ENCODE measurements around the gene WHAMM.

DNA sequence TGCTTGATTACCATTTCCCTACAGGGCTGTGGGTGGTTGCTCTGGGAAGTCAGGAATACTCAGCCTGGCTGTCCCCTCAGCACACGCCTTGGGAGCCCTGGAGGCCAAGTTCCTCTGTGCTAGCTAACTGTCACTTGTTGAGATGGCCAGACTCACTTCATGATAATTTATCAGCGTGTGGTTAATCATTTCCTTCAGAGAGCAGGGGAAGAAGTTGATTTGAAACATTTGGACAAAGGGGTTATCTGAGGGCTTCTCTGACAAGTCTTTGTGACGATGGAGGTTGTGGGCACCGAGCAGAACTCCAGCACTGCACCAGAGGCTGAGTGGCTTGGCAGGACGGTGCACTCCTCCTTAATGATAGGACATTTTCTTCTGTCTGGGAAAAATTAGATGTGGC, 61.9 kb downstream of the WHAMM start:
- TF ChIP-seq, protein P1, sequence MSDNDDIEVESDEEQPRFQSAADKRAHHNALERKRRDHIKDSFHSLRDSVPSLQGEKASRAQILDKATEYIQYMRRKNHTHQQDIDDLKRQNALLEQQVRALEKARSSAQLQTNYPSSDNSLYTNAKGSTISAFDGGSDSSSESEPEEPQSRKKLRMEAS (IDR thresholded peaks at IDR 0.05; ENCODE audit: insufficient read depth, insufficient read length) = no peak
- TF ChIP-seq, protein P2, sequence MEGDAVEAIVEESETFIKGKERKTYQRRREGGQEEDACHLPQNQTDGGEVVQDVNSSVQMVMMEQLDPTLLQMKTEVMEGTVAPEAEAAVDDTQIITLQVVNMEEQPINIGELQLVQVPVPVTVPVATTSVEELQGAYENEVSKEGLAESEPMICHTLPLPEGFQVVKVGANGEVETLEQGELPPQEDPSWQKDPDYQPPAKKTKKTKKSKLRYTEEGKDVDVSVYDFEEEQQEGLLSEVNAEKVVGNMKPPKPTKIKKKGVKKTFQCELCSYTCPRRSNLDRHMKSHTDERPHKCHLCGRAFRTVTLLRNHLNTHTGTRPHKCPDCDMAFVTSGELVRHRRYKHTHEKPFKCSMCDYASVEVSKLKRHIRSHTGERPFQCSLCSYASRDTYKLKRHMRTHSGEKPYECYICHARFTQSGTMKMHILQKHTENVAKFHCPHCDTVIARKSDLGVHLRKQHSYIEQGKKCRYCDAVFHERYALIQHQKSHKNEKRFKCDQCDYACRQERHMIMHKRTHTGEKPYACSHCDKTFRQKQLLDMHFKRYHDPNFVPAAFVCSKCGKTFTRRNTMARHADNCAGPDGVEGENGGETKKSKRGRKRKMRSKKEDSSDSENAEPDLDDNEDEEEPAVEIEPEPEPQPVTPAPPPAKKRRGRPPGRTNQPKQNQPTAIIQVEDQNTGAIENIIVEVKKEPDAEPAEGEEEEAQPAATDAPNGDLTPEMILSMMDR (IDR thresholded peaks at IDR 0.05; ENCODE audit: extremely low read depth in 1 of 2, insufficient read depth in 1 of 2, low read depth in 1 of 2, low read length in 2 of 2) = no peak
- no peak for TF ChIP-seq MYC (IDR thresholded peaks at IDR 0.05; ENCODE audit: low read depth, low read length)
